Smooth muscle cell of the pulmonary artery (primary cell): ENCODE results near the gene ADSL. TPM values are rescaled to one million over a fixed set of nuclear protein-coding genes. Genes with fewer than 3 reads are reported as not detected.

Source experiments
- total RNA-seq: library from RNA; depleted of rRNA; stranded (reverse); fragments of >200 nt; gene quantifications from 2 replicates; pipeline ENCODE4 v1.2.3, GENCODE V29; 2014

Gene ADSL
- total RNA-seq = 74.1 and 78.9 TPM in 2 replicates

GRCh38 chr22:40346185-40347118, at the start of gene ADSL:
Gene ADSL, plus strand, starts transcription at chr22:40346500. Its CDS starts 59 bp downstream, at chr22:40346559.

Other genes starting within 250 kb of the ADSL start
- 17.9 and 21.8 TPM in 2 replicates for gene TNRC6B, start 168.6 kb upstream of the ADSL start, total RNA-seq
- 57.9 and 63.7 TPM in 2 replicates for gene SGSM3, start 24.1 kb downstream of the ADSL start, total RNA-seq